Measurements from ENCODE around the gene ADAMTS17.

ADAMTS17 gene

GRCh38 chr15:99965376-99965775 lies 376.4 kb downstream of the ADAMTS17 start:
- TF ChIP-seq ZFX (IDR thresholded peaks at IDR 0.05), result no peak
- no peak for TF ChIP-seq CTCF (conservative IDR thresholded peaks at IDR 0.05)
- H3K27ac ChIP-seq, result no peak overlapping the region

DNA sequence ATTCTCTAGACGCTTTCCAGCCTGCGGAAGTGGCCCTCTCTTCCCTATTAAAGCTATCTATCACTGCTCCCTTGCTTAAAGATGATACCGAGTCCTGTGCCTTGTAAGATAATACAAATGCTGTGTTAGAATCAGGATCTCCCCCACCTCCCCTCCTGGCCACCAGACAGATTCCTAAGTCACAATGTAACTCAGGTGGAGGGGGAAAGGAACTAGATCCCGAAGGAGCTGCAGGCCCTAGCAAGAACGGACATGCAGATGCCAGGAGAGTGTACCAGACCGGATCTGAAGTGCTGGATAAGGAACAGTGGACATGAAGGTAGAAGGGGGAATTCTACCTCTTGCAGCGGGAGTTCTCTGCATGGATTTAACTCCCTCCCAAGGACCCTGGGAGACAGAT lies 377.8 kb downstream of the ADAMTS17 start:
- no peak for TF ChIP-seq CTCF (conservative IDR thresholded peaks at IDR 0.05)
- TF ChIP-seq ZFX (IDR thresholded peaks at IDR 0.05), result no peak
- H3K27ac ChIP-seq, result no peak overlapping the region

DNA sequence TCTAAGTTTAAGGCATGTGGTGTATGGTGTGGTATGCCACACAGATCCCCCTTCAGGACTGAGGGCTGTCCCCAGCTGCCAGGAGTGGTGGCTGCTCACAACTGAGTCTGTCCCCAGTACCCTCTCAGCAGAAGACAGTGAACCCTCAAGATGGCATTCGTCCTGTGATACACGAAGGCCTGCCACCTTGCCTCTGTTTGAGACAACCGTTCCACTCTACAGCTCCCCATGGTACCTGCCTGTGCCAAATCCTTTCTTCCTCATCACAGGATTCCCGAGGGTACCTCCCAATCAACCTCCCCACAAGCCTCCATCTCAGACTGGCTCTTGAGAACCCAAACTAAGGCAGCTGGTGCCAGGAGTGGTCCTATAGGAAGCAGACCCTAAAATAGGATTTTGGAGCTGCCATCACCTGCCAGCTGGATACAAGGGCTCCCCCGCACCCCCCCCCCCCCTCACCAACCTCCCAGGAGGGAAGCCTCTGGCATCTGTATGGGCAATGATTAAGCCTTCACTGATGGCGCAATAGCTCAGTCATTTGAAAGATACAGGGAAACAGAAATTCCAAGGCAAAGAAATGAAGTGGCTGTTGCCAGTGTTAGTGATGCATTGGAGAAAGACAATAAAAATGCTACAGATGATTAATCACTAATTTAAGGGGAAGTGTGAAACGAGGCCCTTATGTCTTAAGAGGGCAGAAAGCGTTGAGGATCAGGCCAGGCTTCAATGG lies 378.5 kb downstream of the ADAMTS17 start:
- H3K27ac ChIP-seq, result no peak overlapping the region
- TF ChIP-seq CTCF (conservative IDR thresholded peaks at IDR 0.05), result no peak
- TF ChIP-seq ZFX (IDR thresholded peaks at IDR 0.05), result no peak

DNA sequence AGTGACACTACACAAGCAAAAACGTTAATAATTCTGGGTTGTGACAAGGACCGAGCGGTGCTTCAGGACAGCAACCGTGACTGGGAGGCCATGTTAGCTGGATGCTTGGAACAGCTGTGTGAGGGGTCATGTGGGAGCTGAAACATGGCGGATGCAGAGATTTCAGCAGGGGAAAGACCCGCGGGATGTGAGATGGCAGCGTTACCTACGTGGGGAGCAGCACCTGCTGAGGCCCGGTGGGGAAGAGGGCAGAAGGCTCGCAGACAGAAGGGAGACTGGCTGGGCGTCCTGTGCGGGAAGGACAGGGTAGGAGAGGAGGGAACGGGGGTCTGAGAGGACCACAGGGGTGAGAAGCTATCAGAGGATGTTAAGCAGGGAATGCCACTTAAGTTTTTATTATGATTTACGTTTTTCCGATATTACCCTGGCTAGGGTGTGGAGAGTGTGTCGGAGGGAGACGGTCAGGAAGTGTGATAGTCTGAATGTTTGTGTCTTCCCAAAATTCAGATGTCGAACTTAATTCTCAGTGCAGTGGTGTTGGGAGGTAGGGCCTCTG lies 379.7 kb downstream of the ADAMTS17 start:
- no peak for TF ChIP-seq ZFX (IDR thresholded peaks at IDR 0.05)
- TF ChIP-seq CTCF (conservative IDR thresholded peaks at IDR 0.05), result no peak
- no peak overlapping the region for H3K27ac ChIP-seq

DNA sequence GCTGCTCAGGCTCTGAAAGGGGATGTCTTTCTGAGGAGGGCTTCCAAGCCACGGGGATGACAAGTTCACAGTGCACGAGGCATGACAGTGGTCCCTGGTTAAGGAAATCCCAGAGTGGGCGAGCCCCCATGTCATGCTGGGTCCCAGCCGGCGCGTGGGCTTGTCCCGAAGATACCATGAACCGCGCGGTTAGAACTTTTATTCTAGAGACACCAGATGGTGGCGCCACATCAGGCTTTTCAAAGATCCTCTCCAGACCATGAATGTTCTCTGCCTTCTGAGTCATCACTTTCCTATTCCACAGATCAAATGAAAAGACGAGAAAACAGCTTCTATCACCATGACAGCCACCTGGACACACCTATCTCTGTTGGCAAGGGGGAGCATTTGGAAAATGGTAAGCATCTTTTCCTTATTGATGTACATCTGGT lies 380.7 kb downstream of the ADAMTS17 start:
- TF ChIP-seq ZFX (IDR thresholded peaks at IDR 0.05) (no peak), CTCF (conservative IDR thresholded peaks at IDR 0.05) (no peak; the same call in 1 of the 2 replicates)

DNA sequence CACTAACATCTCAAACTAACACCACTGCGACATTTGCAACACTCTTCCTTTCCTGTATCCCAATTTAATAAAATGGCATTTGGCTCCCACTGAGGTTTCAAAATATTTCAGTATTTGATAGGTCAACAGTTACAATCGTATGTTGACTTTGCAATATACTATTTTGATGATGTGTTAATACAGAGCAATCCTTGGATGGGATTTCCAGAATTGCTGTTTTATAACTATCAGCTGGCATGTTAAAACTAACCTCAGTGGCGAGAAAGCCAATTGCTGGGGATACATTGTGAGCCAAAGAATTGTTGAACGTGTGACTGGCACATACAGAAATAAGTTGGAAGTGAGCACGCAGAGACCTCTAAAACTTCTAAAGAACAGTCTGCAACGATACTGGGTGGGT lies 382.4 kb downstream of the ADAMTS17 start:
- TF ChIP-seq ZFX (IDR thresholded peaks at IDR 0.05) (no peak), CTCF (conservative IDR thresholded peaks at IDR 0.05) (no peak)
- H3K27ac ChIP-seq, result no peak overlapping the region

More for the DNA sequence above, 380.7 kb downstream of the ADAMTS17 start:
- H3K27ac ChIP-seq, result no peak overlapping the region

DNA sequence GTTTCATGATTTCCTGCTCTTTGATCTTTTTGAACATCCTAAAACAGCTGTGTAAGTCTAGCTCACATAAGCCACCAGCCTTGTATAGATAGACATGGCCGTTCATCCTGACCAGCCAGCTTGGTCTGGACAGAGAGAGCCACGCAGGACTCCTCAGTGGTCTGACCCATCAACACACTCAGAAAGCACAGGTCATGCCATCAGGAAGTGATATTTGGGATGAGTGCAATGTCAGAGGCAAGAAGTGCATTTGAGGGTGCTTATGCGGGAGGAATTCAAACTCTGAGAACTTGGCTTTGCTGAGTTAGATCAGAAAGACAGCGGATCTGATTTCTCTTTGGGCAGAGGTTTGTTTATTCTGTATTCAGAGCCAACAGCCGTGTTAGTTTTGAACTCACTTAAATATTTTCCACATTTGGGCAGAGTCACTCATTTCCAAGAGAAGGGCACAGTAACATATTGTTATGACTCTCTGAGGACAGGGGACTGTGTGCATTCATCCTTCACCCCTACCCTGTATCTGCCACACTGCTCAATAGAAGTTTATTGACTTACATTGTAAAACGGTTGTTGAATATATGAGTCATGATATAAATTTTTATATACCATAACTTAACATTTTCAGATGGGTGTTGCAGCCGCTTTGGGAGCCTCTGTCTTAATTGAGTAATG lies 383.2 kb downstream of the ADAMTS17 start:
- TF ChIP-seq ZFX (IDR thresholded peaks at IDR 0.05) (no peak), CTCF (conservative IDR thresholded peaks at IDR 0.05) (no peak)
- H3K27ac ChIP-seq, result no peak overlapping the region
